K562 (cell line): ENCODE data around the gene PIK3R1. TPM values are rescaled to one million over a fixed set of nuclear protein-coding genes. Genes with fewer than 3 reads are reported as not detected.

Source experiments
- ATAC-seq: fragments of 200-7000 bp; cut with Tn5 transposase; 3 replicates; pipeline ENCODE4 v1.9.1; 2020; ENCODE audit warnings: moderate library complexity
- BruUV-seq: library from RNA; stranded (reverse); fragments of 400-500 nt; replicated peaks from 2 replicates; lab custom pipeline; 2021; lab: Mats Ljungman, UMichigan
- CTCF ChIA-PET: fragments of 300-600 bp; formaldehyde crosslinking; extraction: SDS; loops from one replicate; lab custom pipeline; 2021; ENCODE audit warnings: low intra/inter-chr PET ratio; lab: Yijun Ruan, JAX
- POLR2A ChIA-PET: fragments of 300-600, 350-650 bp; sonication (Branson Sonifier 250); formaldehyde crosslinking; extraction: SDS; loops from one replicate; lab custom pipeline; 2021; ENCODE audit warnings: antibody characterized with exemption, inconsistent platforms; lab: Yijun Ruan, JAX
- DNase-seq, 4 experiments: peaks; one replicate each; pipeline versions ENCODE4 v3.0.0 to v3.0.0-alpha.2; 2011 to 2018; ENCODE audit warnings: low spot score in 3 of 4, mixed read lengths in 3 of 4; ENCODE audit errors: extremely low read depth in 1 of 4
- FAIRE-seq: peaks from 2 replicates; lab custom pipeline; 2011; peaks lifted over from hg19 to GRCh38; lab: Jason Lieb, UNC
- H2AFZ ChIP-seq: 2 replicates; pipeline ENCODE4 v1.6.0; 2011; ENCODE audit warnings: low read depth, low read length, control low read depth, inconsistent platforms
- H3K27ac ChIP-seq: fragments of 200-600 bp; 3 replicates; pipeline ENCODE4 v1.8.0; 2011; ENCODE audit warnings: low read depth, mild to moderate bottlenecking, control low read depth, inconsistent platforms, low read length, moderate library complexity, mixed read lengths; ENCODE audit errors: extremely low read depth
- H3K27me3 ChIP-seq, 2 experiments: fragments of 300-600 bp in 1 of 2; 2 replicates in 1 of 2; 3 replicates in 1 of 2; pipeline versions ENCODE4 v1.6.0 to v1.8.0; 2011; ENCODE audit warnings: inconsistent platforms in 2 of 2, low read length in 2 of 2, mild to moderate bottlenecking in 1 of 2, mixed read lengths in 1 of 2, moderate library complexity in 1 of 2; ENCODE audit not compliant: control insufficient read depth in 2 of 2, insufficient read depth in 2 of 2
- H3K36me3 ChIP-seq: fragments of 300-600 bp; 3 replicates; pipeline ENCODE4 v1.8.0; 2011; ENCODE audit warnings: mild to moderate bottlenecking, low read length, inconsistent platforms; ENCODE audit not compliant: control insufficient read depth, insufficient read depth
- H3K4me1 ChIP-seq, 2 experiments: fragments of 200-600 bp in 1 of 2; replicated peaks in 1 of 2; 2 replicates in 1 of 2; 3 replicates in 1 of 2; pipeline versions ENCODE4 v1.5.1 to v1.8.0; 2011; ENCODE audit warnings: inconsistent platforms in 2 of 2, low read length in 2 of 2, mild to moderate bottlenecking in 1 of 2, mixed read lengths in 1 of 2, moderate library complexity in 1 of 2; ENCODE audit not compliant: control insufficient read depth in 2 of 2, insufficient read depth in 2 of 2
- H3K4me2 ChIP-seq: 2 replicates; pipeline ENCODE4 v1.6.1; 2011; ENCODE audit warnings: low read length, control low read depth, inconsistent platforms, mixed read lengths; ENCODE audit not compliant: insufficient read depth
- H3K4me3 ChIP-seq: fragments of 200-600 bp; sonication (generic), shearing (Covaris generic); 2 replicates; pipeline ENCODE4 v1.5.1; 2016; ENCODE audit warnings: control low read depth, inconsistent platforms
- H3K79me2 ChIP-seq: fragments of 200-600 bp; 3 replicates; pipeline ENCODE4 v1.8.0; 2011; ENCODE audit warnings: low read length, inconsistent platforms; ENCODE audit not compliant: control insufficient read depth, insufficient read depth
- H3K9ac ChIP-seq, 2 experiments: 2 replicates each; pipeline versions ENCODE4 v1.6.0 to v1.6.1; 2011; ENCODE audit warnings: low read depth in 2 of 2, low read length in 2 of 2, control low read depth in 1 of 2, inconsistent platforms in 1 of 2, mild to moderate bottlenecking in 1 of 2, mixed read lengths in 1 of 2; ENCODE audit not compliant: insufficient read depth in 1 of 2
- H3K9me1 ChIP-seq: one replicate; pipeline ENCODE4 v1.6.0; 2011; ENCODE audit warnings: inconsistent platforms, mild to moderate bottlenecking, low read length, moderate library complexity; ENCODE audit not compliant: control insufficient read depth, insufficient read depth
- H3K9me3 ChIP-seq: replicated peaks from 2 replicates; pipeline ENCODE4 v1.5.1; 2011; ENCODE audit warnings: low read depth, low read length, inconsistent platforms; ENCODE audit not compliant: control insufficient read depth, insufficient read depth
- H4K20me1 ChIP-seq: replicated peaks from 2 replicates; pipeline ENCODE4 v1.6.1; 2011; ENCODE audit warnings: low read length, inconsistent platforms, mixed read lengths; ENCODE audit not compliant: control insufficient read depth, insufficient read depth
- PRPF4 ChIP-seq: fragments of 200-400 bp; formaldehyde crosslinking; IDR thresholded peaks from one replicate; pipeline ENCODE4 v1.6.1; 2017; ENCODE audit warnings: low read length, low read depth, mild to moderate bottlenecking; ENCODE audit not compliant: insufficient read depth, poor library complexity, severe bottlenecking
- STAT5B ChIP-seq: fragments of 250-450 bp; sonication (Bioruptor Pico); IDR thresholded peaks from 2 replicates; pipeline ENCODE4 v1.8.0; 2021; ENCODE audit warnings: mild to moderate bottlenecking, inconsistent platforms
- ZNF282 ChIP-seq: sonication (generic); formaldehyde crosslinking; IDR thresholded peaks from 2 replicates; pipeline ENCODE4 v1.8.1; 2023; ENCODE audit warnings: missing genetic modification reagents
- WGBS: fragments of 100-300 bp; shearing (Covaris generic); methylation state at CpG from one replicate; pipeline ENCODE4 v1.1.6; 2016; ENCODE audit warnings: low coverage, mixed read lengths; ENCODE audit not compliant: insufficient coverage; ENCODE audit errors: missing lambda C conversion rate; 5-methylcytosine and 5-hydroxymethylcytosine counted together
- in situ Hi-C: fragments of 300-500 bp; cut with MboI; formaldehyde crosslinking; loops from 4 replicates; pipeline ENCODE4 v1.15.0; 2018; ENCODE audit warnings: inconsistent platforms, mixed read lengths
- intact Hi-C: fragments of 100-400 bp; cut with micrococcal nuclease; formaldehyde crosslinking; loops from 2 replicates; pipeline ENCODE4 v1.14.2; 2022
- polyA plus RNA-seq, 8 experiments: library from polyadenylated mRNA; depleted of rRNA in 4 of 8; stranded (reverse) in 5 of 8; unstranded in 3 of 8; fragments of >200 nt; fragmentation: Nextera tagmentation in 2 of 8; fragmentation: Illumina TruSeq in 1 of 8; extraction: Ambion mirVana in 2 of 8; extraction: Trizol in 1 of 8; gene quantifications; 2 replicates each; pipeline versions ENCODE4 v1.2.1 to v1.2.3, GENCODE V29; 2011 to 2014; ENCODE audit warnings: inconsistent platforms in 1 of 8, missing spikeins in 1 of 8
- total RNA-seq, 7 experiments: library from RNA; depleted of rRNA in 6 of 7; stranded (reverse); fragments of >200 nt in 6 of 7; fragmentation: Illumina TruSeq in 2 of 7; extraction: Trizol in 2 of 7; gene quantifications; 2 replicates each; pipeline versions ENCODE4 v1.2.1 to v1.2.3, GENCODE V29; 2011 to 2021; ENCODE audit warnings: low replicate concordance in 1 of 7
- TF ChIP-seq, protein P1 (sequence below): fragments of 250-450 bp; sonication (Bioruptor Pico); IDR thresholded peaks from 2 replicates; pipeline ENCODE4 v1.9.0; 2021; ENCODE audit warnings: mild to moderate bottlenecking, inconsistent platforms
- TF ChIP-seq, protein P2 (sequence below): fragments of 450-650 bp; IDR thresholded peaks from 2 replicates; pipeline ENCODE4 v1.6.1; 2016; ENCODE audit warnings: mild to moderate bottlenecking, moderate library complexity

PIK3R1 gene
- total and polyA plus RNA-seq, 9 of the 15 experiments (the other 6 are each of a cell fraction or from before 2014, with no cell fraction given): 1.1 to 9.7 (median 4.8) TPM

DNA sequence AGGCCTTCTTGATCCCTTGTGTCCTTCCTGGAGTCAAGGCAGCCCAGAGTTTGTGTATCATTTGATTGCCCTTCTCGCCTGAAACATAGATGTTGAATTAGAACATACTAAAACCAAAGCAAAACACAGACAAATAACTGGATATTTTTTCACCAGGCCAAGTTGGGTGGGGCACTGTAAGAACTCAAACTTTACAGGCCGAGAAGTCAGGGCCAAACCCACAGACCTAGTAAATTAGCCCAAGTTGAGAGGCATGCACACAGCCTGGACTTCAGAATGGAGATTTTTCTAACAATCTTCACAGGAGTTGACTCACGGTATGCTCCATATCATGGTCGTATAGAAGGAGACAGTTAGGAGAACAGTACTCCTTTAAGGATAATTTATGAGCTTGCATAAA, 121.7 kb downstream of the PIK3R1 start:
- no TSS peak for BruUV-seq
- H4K20me1 ChIP-seq: no peaks in the 10 kb centered on the region
- FAIRE-seq: no peak
- no peaks in the 10 kb centered on the region for H3K79me2 ChIP-seq
- ChIA-PET CTCF (no interaction called here), POLR2A (interaction anchor here (0.5 to 1.0 kb wide), 2 partner anchors 34 to 36 kb away, joined by 3 read pairs; no protein-coding TSS in a partner anchor)
- in situ Hi-C loops (no loop called here), intact Hi-C loops (no loop called here)
- H3K4me2 ChIP-seq: no peak overlapping the region
- H3K27ac ChIP-seq: no peak overlapping the region
- WGBS: 47% methylated on average over 4 of the region's 4 CpGs
- no peak overlapping the region for H3K4me3 ChIP-seq
- peak overlapping the region; percentile 4; the same call in 1 of the 2 replicates for H2AFZ ChIP-seq
- H3K27me3 ChIP-seq: no peaks in the 10 kb centered on the region; a peak in 1 of 5 replicates
- no peak for DNase-seq
- no peak for ATAC-seq
- H3K9me3 ChIP-seq: no peaks in the 10 kb centered on the region
- H3K9ac ChIP-seq: no peak overlapping the region
- H3K9me1 ChIP-seq: no peaks in the 10 kb centered on the region
- H3K36me3 ChIP-seq: no peaks in the 10 kb centered on the region; the same call in 2 of the 3 replicates
- H3K4me1 ChIP-seq: peaks cover 3 to 23% of the 10 kb centered on the region in 2 experiments; a peak in 3 of 5 replicates
- TF ChIP-seq, protein P1, sequence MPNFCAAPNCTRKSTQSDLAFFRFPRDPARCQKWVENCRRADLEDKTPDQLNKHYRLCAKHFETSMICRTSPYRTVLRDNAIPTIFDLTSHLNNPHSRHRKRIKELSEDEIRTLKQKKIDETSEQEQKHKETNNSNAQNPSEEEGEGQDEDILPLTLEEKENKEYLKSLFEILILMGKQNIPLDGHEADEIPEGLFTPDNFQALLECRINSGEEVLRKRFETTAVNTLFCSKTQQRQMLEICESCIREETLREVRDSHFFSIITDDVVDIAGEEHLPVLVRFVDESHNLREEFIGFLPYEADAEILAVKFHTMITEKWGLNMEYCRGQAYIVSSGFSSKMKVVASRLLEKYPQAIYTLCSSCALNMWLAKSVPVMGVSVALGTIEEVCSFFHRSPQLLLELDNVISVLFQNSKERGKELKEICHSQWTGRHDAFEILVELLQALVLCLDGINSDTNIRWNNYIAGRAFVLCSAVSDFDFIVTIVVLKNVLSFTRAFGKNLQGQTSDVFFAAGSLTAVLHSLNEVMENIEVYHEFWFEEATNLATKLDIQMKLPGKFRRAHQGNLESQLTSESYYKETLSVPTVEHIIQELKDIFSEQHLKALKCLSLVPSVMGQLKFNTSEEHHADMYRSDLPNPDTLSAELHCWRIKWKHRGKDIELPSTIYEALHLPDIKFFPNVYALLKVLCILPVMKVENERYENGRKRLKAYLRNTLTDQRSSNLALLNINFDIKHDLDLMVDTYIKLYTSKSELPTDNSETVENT (CRISPR knock-in tag): no peak
- TF ChIP-seq ZNF282 (CRISPR knock-in tag) (no peak), STAT5B (CRISPR knock-in tag) (no peak), PRPF4 (no peak)
- TF ChIP-seq, protein P2, sequence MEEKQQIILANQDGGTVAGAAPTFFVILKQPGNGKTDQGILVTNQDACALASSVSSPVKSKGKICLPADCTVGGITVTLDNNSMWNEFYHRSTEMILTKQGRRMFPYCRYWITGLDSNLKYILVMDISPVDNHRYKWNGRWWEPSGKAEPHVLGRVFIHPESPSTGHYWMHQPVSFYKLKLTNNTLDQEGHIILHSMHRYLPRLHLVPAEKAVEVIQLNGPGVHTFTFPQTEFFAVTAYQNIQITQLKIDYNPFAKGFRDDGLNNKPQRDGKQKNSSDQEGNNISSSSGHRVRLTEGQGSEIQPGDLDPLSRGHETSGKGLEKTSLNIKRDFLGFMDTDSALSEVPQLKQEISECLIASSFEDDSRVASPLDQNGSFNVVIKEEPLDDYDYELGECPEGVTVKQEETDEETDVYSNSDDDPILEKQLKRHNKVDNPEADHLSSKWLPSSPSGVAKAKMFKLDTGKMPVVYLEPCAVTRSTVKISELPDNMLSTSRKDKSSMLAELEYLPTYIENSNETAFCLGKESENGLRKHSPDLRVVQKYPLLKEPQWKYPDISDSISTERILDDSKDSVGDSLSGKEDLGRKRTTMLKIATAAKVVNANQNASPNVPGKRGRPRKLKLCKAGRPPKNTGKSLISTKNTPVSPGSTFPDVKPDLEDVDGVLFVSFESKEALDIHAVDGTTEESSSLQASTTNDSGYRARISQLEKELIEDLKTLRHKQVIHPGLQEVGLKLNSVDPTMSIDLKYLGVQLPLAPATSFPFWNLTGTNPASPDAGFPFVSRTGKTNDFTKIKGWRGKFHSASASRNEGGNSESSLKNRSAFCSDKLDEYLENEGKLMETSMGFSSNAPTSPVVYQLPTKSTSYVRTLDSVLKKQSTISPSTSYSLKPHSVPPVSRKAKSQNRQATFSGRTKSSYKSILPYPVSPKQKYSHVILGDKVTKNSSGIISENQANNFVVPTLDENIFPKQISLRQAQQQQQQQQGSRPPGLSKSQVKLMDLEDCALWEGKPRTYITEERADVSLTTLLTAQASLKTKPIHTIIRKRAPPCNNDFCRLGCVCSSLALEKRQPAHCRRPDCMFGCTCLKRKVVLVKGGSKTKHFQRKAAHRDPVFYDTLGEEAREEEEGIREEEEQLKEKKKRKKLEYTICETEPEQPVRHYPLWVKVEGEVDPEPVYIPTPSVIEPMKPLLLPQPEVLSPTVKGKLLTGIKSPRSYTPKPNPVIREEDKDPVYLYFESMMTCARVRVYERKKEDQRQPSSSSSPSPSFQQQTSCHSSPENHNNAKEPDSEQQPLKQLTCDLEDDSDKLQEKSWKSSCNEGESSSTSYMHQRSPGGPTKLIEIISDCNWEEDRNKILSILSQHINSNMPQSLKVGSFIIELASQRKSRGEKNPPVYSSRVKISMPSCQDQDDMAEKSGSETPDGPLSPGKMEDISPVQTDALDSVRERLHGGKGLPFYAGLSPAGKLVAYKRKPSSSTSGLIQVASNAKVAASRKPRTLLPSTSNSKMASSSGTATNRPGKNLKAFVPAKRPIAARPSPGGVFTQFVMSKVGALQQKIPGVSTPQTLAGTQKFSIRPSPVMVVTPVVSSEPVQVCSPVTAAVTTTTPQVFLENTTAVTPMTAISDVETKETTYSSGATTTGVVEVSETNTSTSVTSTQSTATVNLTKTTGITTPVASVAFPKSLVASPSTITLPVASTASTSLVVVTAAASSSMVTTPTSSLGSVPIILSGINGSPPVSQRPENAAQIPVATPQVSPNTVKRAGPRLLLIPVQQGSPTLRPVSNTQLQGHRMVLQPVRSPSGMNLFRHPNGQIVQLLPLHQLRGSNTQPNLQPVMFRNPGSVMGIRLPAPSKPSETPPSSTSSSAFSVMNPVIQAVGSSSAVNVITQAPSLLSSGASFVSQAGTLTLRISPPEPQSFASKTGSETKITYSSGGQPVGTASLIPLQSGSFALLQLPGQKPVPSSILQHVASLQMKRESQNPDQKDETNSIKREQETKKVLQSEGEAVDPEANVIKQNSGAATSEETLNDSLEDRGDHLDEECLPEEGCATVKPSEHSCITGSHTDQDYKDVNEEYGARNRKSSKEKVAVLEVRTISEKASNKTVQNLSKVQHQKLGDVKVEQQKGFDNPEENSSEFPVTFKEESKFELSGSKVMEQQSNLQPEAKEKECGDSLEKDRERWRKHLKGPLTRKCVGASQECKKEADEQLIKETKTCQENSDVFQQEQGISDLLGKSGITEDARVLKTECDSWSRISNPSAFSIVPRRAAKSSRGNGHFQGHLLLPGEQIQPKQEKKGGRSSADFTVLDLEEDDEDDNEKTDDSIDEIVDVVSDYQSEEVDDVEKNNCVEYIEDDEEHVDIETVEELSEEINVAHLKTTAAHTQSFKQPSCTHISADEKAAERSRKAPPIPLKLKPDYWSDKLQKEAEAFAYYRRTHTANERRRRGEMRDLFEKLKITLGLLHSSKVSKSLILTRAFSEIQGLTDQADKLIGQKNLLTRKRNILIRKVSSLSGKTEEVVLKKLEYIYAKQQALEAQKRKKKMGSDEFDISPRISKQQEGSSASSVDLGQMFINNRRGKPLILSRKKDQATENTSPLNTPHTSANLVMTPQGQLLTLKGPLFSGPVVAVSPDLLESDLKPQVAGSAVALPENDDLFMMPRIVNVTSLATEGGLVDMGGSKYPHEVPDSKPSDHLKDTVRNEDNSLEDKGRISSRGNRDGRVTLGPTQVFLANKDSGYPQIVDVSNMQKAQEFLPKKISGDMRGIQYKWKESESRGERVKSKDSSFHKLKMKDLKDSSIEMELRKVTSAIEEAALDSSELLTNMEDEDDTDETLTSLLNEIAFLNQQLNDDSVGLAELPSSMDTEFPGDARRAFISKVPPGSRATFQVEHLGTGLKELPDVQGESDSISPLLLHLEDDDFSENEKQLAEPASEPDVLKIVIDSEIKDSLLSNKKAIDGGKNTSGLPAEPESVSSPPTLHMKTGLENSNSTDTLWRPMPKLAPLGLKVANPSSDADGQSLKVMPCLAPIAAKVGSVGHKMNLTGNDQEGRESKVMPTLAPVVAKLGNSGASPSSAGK: no peak
